K562 (cell line): ENCODE measurements around the gene NFKB2. TPM values are rescaled to one million over a fixed set of nuclear protein-coding genes. Genes with fewer than 3 reads are reported as not detected.

Experiments
- polyA plus RNA-seq, 8 experiments: library from polyadenylated mRNA; depleted of rRNA in 4 of 8; stranded (reverse) in 5 of 8; unstranded in 3 of 8; fragments of >200 nt; fragmentation: Nextera tagmentation in 2 of 8; fragmentation: Illumina TruSeq in 1 of 8; extraction: Ambion mirVana in 2 of 8; extraction: Trizol in 1 of 8; gene quantifications; 2 replicates each; pipeline versions ENCODE4 v1.2.1 to v1.2.3, GENCODE V29; 2011 to 2014; ENCODE audit warnings: inconsistent platforms in 1 of 8, missing spikeins in 1 of 8
- total RNA-seq, 7 experiments: library from RNA; depleted of rRNA in 6 of 7; stranded (reverse); fragments of >200 nt in 6 of 7; fragmentation: Illumina TruSeq in 2 of 7; extraction: Trizol in 2 of 7; gene quantifications; 2 replicates each; pipeline versions ENCODE4 v1.2.1 to v1.2.3, GENCODE V29; 2011 to 2021; ENCODE audit warnings: low replicate concordance in 1 of 7
- TF ChIP-seq, protein P1 (sequence below): fragments of 450-650 bp; IDR thresholded peaks from 2 replicates; pipeline ENCODE4 v1.6.1; 2016; ENCODE audit warnings: mild to moderate bottlenecking, moderate library complexity

Gene NFKB2
- total and polyA plus RNA-seq, 9 of the 15 experiments (the other 6 are each of a cell fraction or from before 2014, with no cell fraction given), result 0.07 to 20.3 (median 7.9) TPM

DNA sequence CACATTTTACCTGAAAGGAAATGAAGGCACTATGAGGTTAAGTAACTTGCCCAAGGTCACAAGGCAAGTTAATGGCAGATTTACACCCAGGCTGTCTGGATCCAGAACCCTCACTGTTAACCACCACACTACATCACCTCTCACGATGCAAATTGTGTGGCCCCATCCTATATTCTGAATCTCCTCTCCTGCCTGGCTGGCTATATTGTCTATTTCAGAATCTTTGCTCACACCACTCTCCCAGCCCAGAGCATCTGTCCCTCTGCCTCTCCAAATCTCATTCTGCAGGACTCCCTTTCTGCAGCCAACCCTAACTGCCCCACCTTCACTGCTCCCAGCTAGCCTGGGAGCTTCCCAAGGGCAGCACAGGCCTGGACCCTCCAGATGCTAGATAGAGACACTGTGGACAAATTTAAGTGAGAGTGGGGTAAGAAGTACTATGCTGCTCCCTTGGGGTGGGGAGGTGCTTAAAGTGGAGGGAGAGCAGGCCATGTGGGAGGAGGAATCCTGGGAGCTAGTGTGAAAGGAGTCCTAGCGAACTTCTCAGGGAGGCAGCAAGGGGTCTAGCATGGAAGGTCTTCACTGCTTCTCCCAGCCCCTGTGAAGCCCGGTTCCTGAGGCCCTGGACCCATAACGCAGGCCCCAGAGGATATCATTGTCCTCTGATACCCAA is 36.1 kb downstream of the NFKB2 start (continued):
- TF ChIP-seq, protein P1, sequence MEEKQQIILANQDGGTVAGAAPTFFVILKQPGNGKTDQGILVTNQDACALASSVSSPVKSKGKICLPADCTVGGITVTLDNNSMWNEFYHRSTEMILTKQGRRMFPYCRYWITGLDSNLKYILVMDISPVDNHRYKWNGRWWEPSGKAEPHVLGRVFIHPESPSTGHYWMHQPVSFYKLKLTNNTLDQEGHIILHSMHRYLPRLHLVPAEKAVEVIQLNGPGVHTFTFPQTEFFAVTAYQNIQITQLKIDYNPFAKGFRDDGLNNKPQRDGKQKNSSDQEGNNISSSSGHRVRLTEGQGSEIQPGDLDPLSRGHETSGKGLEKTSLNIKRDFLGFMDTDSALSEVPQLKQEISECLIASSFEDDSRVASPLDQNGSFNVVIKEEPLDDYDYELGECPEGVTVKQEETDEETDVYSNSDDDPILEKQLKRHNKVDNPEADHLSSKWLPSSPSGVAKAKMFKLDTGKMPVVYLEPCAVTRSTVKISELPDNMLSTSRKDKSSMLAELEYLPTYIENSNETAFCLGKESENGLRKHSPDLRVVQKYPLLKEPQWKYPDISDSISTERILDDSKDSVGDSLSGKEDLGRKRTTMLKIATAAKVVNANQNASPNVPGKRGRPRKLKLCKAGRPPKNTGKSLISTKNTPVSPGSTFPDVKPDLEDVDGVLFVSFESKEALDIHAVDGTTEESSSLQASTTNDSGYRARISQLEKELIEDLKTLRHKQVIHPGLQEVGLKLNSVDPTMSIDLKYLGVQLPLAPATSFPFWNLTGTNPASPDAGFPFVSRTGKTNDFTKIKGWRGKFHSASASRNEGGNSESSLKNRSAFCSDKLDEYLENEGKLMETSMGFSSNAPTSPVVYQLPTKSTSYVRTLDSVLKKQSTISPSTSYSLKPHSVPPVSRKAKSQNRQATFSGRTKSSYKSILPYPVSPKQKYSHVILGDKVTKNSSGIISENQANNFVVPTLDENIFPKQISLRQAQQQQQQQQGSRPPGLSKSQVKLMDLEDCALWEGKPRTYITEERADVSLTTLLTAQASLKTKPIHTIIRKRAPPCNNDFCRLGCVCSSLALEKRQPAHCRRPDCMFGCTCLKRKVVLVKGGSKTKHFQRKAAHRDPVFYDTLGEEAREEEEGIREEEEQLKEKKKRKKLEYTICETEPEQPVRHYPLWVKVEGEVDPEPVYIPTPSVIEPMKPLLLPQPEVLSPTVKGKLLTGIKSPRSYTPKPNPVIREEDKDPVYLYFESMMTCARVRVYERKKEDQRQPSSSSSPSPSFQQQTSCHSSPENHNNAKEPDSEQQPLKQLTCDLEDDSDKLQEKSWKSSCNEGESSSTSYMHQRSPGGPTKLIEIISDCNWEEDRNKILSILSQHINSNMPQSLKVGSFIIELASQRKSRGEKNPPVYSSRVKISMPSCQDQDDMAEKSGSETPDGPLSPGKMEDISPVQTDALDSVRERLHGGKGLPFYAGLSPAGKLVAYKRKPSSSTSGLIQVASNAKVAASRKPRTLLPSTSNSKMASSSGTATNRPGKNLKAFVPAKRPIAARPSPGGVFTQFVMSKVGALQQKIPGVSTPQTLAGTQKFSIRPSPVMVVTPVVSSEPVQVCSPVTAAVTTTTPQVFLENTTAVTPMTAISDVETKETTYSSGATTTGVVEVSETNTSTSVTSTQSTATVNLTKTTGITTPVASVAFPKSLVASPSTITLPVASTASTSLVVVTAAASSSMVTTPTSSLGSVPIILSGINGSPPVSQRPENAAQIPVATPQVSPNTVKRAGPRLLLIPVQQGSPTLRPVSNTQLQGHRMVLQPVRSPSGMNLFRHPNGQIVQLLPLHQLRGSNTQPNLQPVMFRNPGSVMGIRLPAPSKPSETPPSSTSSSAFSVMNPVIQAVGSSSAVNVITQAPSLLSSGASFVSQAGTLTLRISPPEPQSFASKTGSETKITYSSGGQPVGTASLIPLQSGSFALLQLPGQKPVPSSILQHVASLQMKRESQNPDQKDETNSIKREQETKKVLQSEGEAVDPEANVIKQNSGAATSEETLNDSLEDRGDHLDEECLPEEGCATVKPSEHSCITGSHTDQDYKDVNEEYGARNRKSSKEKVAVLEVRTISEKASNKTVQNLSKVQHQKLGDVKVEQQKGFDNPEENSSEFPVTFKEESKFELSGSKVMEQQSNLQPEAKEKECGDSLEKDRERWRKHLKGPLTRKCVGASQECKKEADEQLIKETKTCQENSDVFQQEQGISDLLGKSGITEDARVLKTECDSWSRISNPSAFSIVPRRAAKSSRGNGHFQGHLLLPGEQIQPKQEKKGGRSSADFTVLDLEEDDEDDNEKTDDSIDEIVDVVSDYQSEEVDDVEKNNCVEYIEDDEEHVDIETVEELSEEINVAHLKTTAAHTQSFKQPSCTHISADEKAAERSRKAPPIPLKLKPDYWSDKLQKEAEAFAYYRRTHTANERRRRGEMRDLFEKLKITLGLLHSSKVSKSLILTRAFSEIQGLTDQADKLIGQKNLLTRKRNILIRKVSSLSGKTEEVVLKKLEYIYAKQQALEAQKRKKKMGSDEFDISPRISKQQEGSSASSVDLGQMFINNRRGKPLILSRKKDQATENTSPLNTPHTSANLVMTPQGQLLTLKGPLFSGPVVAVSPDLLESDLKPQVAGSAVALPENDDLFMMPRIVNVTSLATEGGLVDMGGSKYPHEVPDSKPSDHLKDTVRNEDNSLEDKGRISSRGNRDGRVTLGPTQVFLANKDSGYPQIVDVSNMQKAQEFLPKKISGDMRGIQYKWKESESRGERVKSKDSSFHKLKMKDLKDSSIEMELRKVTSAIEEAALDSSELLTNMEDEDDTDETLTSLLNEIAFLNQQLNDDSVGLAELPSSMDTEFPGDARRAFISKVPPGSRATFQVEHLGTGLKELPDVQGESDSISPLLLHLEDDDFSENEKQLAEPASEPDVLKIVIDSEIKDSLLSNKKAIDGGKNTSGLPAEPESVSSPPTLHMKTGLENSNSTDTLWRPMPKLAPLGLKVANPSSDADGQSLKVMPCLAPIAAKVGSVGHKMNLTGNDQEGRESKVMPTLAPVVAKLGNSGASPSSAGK, result peak; percentile 39; the same call in 1 of the 2 replicates
- TF ChIP-seq, all 486 proteins: peak for 5
